ENCODE results near the gene MITF.

- no peak for TF ChIP-seq MAX (IDR thresholded peaks at IDR 0.05)
- TF ChIP-seq CTCF (IDR thresholded peaks at IDR 0.05; ENCODE audit: low read depth, low read length, missing input control) = no peak
- no peak for TF ChIP-seq REST (IDR thresholded peaks at IDR 0.05)
- TF ChIP-seq TAF1 (conservative IDR thresholded peaks at IDR 0.05) = no peak
- no peak for TF ChIP-seq RAD21 (IDR thresholded peaks at IDR 0.05)
- no peak for TF ChIP-seq YY1 (IDR thresholded peaks at IDR 0.05)
- TF ChIP-seq JUND (IDR thresholded peaks at IDR 0.05) = no peak
- no peak for TF ChIP-seq ATF3 (IDR thresholded peaks at IDR 0.05)
Measured at GRCh38 chr3:69737392-69737791, 1.9 kb upstream of the MITF start.
